GM18873 (cell line): ENCODE measurements around the gene PPM1H.
"Not testable (repeated sequence)": the region's sequence is repeated elsewhere in the genome, so short reads cannot be mapped to it uniquely, and the experiment has no call there.

ENCODE experiments used
- ATAC-seq: cut with Tn5 transposase; IDR thresholded peaks from one replicate; pipeline ENCODE4 v1.9.1; 2021; ENCODE audit warnings: mild to moderate bottlenecking, moderate library complexity, moderate number of reproducible peaks; ENCODE audit not compliant: unreplicated experiment, low FRiP score

Gene PPM1H

GRCh38 chr12:62749586-62749985 lies 185.4 kb downstream of the PPM1H start:
- no peak for ATAC-seq

DNA sequence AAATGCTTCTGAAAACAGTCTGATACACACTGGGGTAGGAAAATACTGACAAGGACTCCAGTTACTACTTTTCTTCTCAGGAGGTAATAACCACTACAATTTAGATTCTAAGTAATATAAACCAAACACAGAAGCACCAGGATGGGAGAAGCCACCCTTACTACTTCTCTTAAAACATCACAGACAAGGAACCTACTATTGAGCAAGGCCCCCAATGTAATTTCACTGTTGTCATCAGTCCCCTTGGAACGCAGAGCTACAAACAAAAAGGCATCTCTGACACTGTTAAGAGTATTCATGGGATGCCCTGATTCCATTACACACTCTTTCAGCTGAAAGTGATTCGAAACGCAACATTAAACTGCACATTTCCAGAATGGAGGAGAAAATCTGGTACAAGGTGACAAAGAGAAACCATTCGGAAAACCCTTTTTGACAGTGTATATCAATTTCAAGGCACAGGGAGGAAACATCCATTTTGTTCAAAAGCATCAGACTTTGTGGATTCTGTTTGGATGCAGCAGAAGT lies 185.9 kb downstream of the PPM1H start:
- no peak for ATAC-seq

- ATAC-seq = peak; percentile 63
These were observed 190.4 kb downstream of the PPM1H start for GRCh38 chr12:62744551-62744950.

GRCh38 chr12:62739266-62740015 lies 195.5 kb downstream of the PPM1H start:
- ATAC-seq = no peak

DNA sequence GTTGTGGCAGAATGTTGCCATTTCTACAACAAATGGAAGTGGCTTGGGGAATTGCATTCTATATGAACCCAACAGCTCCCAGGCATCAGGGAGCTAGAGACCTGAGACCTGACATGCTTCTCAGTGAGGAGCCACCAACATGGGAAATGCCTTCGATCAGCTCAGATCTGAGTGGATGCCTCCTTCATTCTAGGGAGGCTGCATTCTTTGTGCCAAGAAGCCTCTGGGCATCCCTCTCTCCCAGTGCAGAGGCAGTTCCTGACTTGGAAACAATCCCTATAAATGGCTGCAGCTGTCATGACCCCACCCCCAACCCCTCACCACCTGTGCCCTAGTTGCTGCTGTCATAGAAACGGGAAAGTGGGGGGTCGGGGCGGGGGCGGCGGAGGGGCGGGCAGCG lies 196.3 kb downstream of the PPM1H start:
- ATAC-seq = no peak

- no peak for ATAC-seq
These were observed 196.8 kb downstream of the PPM1H start for GRCh38 chr12:62738105-62738504.

DNA sequence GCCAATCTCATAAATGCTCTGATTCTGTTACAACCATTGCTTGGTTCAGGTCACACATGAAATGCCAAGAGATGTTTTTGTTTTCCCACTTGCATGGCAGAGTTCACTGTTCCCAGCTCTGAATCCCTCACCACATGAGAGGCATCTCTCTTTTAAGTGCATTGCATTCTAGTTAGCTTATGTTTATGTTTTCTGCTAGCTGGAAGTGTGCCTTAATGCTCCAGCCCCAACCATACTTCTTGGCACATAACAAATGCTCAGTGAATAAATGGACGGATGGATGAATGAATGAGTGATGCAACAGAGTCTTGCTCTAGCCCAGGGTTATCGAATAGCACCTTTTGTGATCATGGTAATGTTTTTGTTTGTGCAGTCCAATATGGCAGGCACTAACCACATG lies 197.3 kb downstream of the PPM1H start:
- ATAC-seq = no peak

DNA sequence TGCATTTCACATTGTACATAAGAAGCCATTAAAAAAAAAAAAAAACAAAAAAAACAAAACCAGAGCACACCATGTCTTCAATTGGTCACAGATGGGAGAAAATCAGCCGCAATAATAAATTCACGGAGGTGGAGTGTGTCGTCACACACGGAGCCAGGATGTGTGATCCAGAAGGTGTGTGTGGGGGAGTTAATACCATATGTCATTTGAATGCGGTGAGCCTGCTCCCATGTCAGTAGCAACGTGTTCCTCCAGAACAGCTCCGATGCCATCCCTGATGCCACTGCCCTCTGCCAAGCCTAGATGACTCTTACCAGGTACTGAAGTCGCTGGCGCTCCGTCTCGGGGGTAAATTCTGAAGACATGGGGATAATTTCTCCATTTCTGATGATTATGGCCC lies 197.8 kb downstream of the PPM1H start:
- ATAC-seq = no peak

DNA sequence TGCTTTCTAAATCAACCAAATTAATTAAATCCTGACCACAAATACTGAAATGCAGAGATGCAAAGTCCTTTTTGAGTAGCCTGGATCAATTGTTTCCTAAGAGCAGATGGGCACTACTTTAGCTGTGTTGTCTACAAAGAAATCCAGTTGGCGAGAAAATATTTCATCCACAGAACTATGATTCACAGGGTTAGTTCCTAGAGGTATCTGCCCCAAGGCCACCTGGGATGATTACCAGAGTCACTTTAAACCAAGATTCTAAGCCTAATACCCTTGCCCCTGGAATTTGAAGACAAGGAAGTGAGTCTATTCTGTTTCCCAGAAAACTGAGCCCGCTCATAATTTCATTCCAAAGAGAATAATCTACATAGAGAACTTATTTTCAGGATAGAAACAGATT lies 198.4 kb downstream of the PPM1H start:
- no peak for ATAC-seq

GRCh38 chr12:62732861-62733427 lies 202.0 kb downstream of the PPM1H start:
- ATAC-seq = no peak

GRCh38 chr12:62731055-62731820 lies 203.7 kb downstream of the PPM1H start:
- ATAC-seq = no peak

- no peak for ATAC-seq
These were observed 204.3 kb downstream of the PPM1H start for GRCh38 chr12:62730649-62731048.

GRCh38 chr12:62729579-62730544 lies 205.1 kb downstream of the PPM1H start:
- ATAC-seq = not testable (repeated sequence)

DNA sequence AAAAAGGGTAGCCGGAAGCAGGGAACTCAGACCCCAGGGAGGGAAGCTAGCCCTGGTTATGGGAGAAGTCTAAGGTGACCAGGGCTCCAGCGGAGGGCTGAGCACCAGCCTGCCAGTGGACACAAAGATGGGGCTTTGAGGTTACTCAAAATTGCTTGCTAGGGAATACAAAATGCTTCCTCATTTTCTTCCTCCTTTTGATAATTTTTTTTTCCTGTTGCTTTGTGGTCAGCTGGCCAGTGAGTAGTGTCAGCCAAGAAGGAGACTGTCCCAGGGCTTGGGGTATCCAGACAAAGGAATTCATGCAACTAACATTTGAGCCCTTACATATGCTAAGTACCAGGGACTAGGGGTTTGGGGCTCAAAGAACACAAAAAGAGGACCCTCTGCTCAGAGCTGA lies 206.2 kb downstream of the PPM1H start:
- no peak for ATAC-seq

DNA sequence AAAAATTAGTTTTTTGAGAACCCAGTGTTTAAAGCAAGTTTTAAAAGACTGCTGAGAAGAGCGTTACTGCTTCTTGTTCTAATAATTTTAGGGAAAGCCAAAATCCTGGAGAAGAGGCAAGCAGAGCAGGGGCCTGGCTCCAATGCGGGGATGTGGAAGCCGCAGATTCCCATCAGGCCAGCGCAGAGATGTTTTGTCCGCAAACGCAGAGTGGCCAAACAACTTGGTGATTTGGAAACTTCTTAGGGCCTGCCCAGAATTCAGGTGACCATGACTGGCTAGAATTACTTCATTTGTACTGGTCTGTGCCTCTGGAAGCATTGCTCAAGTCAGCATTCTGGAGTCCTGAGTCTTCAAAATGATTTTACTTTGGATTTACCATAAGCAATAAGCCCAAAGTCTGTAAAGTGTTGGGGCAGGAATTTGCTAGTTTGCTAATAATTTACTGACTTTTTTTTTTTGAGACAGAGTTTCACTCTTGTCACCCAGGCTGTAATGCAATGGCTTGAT lies 208.4 kb downstream of the PPM1H start:
- no peak for ATAC-seq

DNA sequence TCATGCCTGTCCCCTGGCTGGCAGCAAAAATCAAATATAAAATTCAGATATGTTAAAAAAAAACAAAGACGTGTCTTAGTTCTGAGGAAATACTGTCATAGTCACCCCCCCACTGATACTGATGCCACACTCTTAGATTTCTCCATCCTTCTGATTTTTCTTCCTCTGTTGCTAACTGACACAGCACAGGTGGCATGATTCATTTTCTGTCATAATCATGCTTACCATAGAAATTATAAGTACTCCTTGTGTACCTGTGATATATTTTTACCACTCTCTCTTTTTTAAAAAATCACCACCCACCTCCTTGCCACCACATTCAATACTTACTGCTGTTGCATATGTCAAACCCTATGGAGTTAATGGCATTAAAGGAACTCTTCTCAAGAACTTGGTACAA lies 209.2 kb downstream of the PPM1H start:
- no peak for ATAC-seq

DNA sequence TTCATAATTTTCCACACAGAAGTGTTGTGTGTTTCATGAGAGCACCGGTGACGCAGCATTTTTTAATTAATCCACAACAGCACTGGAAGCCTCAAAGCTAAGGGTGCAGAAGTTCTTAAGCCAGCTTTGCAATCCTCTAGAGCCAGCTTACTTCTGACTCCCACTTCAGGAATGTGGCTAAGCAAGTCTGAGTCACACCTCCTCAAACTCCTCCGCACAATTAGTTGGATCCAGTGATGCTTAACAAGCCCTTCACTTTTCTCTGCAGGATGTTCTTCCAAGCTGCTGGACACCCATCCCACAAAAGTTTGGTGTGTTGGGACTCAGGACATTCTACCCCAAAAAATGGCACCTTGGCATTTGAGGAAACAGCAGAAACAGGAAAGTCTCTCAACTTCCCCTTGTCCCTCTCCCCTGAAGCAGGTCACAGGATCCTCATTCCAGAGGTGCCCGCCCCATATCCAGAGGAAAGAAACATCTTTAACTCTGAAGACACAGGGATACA lies 210.0 kb downstream of the PPM1H start:
- ATAC-seq = no peak

- no peak for ATAC-seq
These were observed 210.7 kb downstream of the PPM1H start for GRCh38 chr12:62724285-62724684.

DNA sequence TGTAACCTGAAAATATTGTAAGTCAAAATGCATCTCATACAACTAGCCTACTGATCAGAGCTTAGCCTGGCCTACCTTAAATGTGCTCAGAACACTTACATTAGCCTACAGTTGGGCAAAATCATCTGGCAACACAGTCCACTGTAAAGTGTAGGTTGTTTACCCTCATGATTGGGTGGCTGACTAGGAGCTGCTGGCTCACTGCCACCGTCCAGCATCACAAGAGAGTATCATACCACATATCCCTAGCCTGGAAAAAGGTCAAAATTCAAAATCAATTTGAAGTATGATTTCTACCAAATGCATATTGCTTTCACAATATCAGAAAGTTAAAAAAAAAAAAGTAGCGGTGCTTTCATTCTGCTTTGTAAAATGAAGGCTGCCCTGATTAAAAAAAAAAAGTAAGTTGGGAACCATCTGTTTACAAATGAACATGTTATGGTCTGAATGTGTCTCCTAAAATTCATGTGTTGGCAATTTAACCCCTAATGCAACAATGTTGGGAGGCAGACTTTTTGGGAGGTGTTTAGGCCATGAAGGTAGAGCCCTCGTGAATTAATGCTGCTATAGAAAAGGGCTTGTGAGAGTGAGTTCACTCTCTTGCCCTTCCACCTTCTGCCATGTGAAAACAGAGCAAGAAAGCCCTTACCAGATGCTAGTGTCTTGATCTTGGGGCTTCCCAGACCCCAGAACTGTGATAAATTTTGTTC lies 211.8 kb downstream of the PPM1H start:
- no peak for ATAC-seq
